Measurements from ENCODE around the gene PRKAG2.

The PRKAG2 gene

DNA sequence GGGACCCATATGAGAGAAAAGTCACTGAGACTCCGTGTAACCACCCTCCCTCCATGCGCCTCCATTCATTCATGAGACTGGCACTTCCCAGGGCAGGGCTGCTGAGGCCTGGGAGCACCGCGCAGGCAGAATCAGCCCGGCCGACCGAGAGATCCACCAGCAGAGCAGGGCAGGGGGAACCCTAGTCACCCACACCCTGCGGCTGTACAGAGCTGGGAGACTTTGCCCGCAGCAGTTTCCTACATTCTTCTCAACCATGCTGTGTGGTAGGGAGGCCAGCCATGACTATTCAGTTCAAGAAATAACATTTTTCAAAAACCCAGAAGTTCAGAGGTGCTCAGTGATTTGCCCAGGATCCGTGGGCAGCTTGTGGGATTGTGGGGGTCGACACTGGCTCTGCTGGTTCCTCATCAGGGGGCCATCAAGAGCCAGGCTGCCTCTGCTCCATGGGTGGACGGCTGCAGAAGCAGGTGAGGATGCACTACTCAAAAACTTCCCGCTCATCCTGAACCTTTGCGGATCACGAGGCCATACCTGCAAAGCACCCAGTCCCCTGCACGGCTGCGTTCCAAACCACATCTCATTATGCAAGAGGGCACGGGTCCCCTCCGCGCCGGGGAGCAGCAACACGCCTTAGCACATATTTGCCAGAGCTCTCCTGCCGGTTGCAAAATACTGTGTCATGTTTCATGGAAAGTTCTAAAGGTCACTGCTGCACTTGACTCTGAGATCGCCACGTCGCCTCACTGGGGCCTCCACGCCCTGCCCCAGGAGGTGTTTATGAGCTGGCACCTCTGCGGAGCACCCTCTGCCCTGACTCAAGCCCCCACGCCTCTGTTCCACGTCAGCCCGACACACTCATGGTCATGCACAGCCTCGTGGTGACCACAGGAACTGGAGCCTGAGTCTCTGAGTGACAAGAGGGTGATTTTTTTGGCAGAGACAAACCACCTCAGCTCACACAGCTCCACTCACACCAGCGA, 132.0 kb downstream of the PRKAG2 start:
- DNase-seq (ENCODE audit: low spot score), result peak; percentile 76

DNA sequence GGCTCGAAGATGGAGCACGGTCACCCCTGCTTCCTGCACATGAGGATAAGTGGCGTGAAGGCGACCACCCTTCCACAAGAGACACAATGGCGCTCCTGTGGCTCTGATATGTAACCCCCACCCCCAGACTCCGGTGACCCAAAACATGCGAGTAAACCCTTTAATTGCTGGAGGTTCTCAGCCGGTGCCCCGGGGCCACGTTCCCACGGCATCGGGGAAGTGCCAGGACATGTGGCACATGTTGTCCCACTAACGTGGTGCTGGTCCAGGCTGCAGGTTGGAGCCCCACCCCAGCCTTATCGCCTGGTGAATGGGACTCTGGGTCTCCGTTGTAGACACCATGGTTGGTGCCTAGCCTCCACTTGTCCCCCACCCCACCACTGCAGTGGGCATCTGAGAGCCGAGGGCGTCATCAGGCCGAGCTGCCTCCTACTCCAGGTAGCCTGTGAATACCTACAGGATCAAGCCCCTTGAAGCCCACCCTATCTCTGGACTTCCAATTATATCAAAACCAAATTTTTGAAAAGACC, 132.8 kb downstream of the PRKAG2 start:
- DNase-seq (ENCODE audit: low spot score), result no peak

- DNase-seq (ENCODE audit: low spot score), result no peak
Observed at GRCh38 chr7:151743481-151743983, 133.4 kb downstream of the PRKAG2 start.

GRCh38 chr7:151742713-151743480, 134.0 kb downstream of the PRKAG2 start:
- no peak for DNase-seq (ENCODE audit: low spot score)

- DNase-seq (ENCODE audit: low spot score), result no peak
Observed at GRCh38 chr7:151741585-151741984, 135.3 kb downstream of the PRKAG2 start.

- no peak for DNase-seq (ENCODE audit: low spot score)
Observed at GRCh38 chr7:151740081-151740851, 136.6 kb downstream of the PRKAG2 start.

DNA sequence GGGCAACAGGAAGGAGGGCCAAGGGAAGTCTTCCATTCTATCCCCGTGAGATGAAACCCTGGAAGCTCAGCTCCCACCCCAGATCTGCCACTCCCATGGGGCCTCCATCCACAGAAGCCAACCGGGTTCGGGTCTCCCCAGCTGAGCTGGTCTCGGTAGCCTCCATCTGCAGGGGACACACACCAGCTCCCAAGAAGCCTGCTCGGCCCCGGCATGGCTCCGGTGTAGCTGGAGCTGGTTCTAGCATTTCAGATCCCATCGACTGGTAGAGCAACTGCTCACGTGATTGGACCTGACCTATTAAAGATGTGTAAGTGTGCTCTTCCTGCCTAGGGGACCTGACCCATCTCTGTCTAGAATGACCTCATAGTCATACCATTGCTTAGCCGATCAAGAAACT, 138.0 kb downstream of the PRKAG2 start:
- no peak for DNase-seq (ENCODE audit: low spot score)

GRCh38 chr7:151736403-151736909, 140.5 kb downstream of the PRKAG2 start:
- peak; percentile 95 for DNase-seq (ENCODE audit: low spot score)

DNA sequence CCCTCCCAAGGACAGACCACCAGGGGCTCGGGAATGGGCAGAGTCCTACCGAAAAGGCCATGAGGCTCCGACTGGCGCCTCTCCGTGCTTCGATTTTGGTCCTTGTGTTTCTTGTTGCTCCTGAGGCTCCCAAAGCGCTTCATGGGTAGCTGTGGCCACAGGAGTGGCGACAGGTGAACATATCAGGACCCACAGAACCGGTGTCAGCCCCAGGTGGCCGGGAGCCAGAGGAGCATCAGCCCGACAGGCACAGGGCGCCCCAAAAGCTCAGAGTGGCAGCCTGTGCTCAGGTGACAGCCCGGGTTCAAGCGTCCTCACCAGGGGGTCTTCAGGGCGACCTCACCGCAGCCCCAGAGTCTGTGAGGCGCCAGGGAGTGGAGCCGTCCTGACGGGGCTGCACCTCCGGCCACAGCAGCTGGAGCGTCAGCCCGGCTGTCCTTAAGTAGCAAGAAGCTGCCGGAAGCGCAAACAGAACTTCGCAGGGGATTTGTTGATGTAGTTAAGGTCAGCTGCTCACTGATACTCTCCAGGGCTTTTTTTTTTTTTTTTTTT, 141.0 kb downstream of the PRKAG2 start:
- no peak for DNase-seq (ENCODE audit: low spot score)

- DNase-seq (ENCODE audit: low spot score), result no peak
Observed at GRCh38 chr7:151735186-151735850, 141.6 kb downstream of the PRKAG2 start.

DNA sequence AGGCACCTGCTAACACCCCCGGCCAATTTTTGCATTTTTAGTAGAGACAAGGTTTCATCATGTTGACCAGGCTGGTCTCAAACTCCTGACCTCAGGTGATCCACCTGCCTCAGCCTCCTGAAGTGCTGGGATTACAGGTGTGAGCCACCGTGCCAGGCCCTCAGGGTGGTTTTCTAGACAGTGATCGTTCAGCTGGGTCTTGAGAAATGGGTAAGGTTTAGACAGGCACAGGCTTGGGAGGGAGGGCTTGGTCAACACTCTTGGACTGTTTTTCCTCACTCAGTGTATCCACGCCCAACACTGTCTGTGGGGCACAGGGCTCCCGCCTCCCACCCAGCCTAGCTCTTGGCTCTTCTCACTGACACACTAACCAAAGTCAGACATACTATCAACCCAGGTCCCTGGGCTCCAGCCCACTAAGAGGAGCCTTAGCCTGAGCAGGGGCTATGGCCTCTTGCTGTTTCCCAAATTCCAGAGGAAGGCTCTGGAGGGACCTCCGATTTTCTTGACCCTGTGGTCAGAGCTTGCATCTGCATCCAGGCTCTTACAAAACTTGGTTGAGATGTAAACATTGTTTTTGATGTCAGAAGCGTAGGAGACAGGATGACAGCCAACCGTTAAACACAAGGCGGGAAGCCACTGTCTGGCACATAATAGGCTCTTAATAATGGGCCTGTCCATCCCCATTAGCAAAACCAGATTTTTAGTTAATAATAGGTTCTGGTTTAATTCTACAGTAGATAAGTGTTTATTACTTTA, 143.9 kb downstream of the PRKAG2 start:
- DNase-seq (ENCODE audit: low spot score), result no peak

DNA sequence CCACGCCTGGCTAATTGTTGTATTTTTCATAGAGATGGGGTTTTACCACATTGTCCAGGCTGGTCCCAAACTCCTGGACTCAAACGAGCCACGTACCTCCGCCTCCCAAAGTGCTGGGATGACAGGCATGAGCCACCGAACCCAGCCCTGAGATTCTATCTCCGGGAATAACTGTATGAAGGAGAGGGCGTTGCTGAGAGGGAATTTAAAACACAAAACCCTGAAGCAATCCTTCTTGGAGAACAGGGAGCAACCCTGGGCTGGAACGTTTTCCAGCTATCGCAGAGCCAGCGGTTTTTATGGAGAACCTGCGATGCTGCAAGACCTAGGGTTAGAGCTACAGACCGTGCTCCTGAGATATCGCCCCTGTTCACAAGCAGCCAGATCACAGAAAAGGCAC, 144.6 kb downstream of the PRKAG2 start:
- DNase-seq (ENCODE audit: low spot score), result no peak

DNA sequence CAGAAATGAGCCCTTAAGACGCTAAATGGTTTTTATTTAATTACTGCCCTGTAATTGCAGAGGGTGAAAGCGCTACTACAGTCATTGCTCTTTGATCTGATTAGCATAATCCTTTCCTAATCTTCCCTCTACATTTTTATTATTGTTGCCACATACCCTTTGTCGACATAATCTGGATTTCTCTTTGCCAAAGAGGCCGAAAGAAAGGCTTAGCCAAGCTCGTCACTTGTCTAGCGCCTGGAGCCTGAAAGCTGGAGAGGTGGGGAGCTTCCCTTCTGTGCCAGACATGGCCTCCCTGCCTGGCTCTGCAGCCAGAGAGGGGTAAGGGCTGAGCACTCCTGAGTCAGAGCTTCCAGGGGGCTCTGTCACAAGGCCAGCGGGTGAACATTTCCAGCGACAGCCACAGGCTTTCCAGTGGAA, 145.9 kb downstream of the PRKAG2 start:
- DNase-seq (ENCODE audit: low spot score), result no peak

DNA sequence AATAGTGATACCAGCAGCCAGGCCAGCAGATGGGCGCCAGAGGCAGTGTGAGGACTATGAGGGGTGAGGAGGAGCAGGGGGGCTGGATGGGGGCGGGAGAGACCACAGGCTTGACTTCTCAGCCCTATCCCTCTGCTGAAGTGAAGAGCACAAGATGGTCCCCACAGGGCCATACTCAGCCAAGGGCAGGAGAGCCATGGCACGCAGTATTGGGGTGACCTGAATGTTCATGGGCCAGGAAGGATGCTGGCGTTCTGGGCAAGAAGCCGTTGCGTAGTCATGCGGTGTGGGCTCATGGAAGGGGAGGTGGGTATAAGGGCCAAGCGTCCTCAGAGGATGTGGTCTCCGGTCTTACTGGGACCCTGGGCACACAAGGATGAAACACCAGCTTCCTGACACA, 146.3 kb downstream of the PRKAG2 start:
- DNase-seq (ENCODE audit: low spot score), result no peak

DNA sequence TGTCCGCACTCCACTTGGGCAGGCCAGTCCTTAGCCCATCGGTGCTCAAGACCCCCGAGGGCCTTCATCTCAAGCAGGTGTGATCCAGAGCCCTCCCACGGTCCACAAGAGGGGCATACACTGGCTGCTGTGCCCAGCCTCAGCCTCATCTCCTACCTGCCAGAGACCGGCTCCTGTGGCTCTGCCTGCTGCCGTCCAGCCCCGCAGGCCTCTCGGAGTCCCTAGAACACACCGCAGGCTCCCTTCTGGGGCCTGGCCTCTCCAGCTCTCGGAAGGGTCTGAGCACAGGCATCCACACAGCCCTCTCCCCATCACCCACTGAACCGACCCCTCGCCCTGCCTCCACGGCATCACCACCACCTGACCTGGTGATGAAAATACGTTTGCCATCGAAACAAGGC, 147.4 kb downstream of the PRKAG2 start:
- no peak for DNase-seq (ENCODE audit: low spot score)

GRCh38 chr7:151728746-151729145, 148.2 kb downstream of the PRKAG2 start:
- DNase-seq (ENCODE audit: low spot score), result no peak

- DNase-seq (ENCODE audit: low spot score), result no peak
Observed at GRCh38 chr7:151728286-151728660, 148.6 kb downstream of the PRKAG2 start.

GRCh38 chr7:151727579-151728285, 149.2 kb downstream of the PRKAG2 start:
- peak; percentile 97 for DNase-seq (ENCODE audit: low spot score)
